GM18909 (cell line): ENCODE data around the gene PDK3.

Experiments used
- ATAC-seq: cut with Tn5 transposase; IDR thresholded peaks from one replicate; pipeline ENCODE4 v1.9.1; 2021; ENCODE audit warnings: mild to moderate bottlenecking; ENCODE audit not compliant: unreplicated experiment, poor library complexity

The PDK3 gene

DNA sequence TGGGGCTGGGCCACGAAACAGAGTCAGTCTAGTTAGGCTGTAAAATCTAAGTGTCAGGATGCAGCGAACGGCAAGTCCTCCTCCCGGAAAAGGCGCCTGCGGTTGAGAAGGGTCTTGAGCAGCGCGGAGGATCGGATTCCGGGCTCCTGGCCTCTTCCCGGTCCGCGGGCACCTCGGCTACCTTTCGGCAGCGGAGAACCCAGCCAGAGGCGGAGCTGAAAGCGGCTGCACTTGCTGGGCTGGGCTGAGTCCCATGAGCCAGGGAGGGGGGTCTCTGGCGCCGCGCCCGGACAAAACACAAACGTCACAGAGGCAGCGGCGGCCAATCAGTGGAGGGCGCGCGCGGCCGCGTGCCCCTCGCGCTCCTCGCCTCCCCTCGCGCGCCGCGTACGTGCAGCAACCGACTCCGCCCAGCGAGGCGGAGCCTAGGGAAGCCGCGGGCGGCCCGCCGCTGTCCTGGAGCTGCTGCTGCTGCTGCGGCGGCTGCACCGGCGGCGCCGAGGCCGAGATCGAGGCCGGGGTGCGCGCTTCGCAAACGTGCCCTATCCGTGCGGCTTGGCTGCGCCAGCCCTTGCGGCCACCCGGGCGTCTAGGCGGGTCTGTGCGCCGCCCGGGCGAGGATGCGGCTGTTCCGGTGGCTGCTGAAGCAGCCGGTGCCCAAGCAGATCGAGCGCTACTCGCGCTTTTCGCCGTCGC, at the start of gene PDK3:
PDK3 (plus strand) TSS at position 451 of the 696 bp plus-strand sequence; CDS start at position 621, 170 bp downstream.
- ATAC-seq = peak; percentile 95

DNA sequence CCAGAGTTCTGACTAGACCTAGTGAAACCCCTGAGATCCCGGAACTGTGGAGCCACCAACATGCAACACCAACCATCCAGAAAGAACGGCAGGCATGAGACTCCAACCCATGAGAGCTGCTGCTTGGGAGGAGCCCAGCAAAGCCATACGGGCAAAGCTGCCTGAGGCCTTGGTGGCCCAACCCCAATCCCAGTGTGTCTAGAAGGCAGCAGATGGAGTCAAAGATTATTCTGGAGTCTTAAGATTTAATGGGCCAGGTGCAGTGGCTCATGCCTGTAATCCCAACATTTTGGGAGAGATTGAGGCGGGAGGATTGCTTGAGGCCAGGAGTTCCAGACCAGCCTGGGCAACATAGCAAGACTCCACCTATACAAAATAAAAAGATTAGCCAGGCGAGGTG, 49.2 kb upstream of the PDK3 start:
- no peak for ATAC-seq

DNA sequence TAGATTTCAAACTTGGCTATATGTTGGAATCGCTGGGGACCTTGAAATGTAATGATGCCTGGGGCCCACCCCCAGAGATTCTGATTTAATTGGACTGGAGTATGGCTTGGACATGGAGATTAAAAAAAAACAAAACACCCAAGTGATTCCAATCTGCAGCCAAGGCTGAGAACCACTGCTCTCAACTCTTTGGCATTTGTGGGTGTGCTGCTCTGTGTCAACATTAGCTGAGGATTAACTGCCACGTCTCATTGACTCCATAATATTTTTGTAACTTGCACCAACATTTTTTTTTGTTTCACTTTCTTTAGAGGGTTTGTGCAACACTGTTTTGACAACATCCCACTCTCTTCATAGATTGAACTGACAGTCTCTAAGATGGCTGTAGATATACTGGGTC, 41.1 kb upstream of the PDK3 start:
- no peak for ATAC-seq

DNA sequence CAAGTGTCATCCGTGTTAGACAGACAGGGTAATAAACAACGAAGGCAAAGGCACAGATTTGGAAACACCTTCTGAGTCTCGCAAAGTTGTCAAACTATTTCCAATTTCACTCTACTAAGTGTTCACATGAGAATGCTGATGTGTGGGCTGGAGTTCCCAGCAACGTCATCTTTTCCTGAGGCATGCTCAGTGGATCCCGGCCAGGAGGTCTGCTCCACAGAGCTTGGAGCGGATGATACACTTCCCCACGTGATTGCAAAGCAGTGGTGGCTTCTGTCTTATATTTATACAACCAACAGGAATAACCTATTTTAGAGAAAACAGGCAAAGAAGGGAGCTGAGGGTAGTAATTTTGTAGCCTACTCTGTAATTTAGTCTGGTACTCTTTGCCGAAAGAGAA, 40.1 kb upstream of the PDK3 start:
- no peak for ATAC-seq

DNA sequence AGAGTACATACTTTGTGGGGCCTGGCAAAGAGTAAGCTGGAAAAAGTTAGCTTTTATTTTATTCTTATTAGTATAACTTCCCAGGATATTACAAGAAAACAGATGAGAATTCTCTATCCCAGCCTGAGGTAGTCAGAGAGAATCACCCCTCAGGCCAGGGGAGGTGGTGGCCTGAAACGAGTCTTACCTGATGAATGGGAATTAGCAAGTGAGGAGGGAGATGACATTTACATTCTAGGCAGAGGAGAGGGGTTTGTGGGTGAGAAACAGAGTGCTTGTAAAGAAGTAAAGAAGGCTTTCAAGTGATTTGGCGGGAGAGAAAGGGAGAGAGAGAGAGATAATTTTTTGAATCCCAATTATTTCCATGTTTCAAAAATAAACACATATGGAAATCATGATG, 39.3 kb upstream of the PDK3 start:
- ATAC-seq = no peak

DNA sequence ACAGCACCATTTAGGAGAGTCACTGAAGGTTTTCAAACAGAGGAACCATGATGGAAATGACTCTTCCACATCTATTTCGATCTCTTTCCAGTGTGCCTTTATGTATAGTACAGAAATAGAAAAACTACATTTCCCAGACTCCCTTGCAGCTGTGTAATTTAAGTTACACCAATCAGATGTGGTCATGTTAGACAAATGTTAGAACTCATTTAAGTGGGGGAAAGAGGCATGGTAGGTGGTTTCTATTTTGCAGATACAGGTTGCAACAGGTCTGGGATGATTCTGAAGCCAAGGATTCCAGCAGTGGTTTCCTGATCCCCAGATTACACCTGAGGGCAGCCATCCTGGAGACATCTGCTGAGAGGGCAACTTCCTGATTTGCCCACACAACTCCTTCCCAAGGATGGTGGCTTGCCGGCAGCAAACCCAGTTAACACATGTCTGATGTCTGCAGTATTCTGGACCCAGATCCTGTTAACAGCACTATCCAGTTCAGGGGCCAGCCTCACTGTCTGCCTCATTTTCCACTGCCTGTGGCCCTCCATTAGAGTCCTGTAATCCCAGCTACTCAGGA, 38.7 kb upstream of the PDK3 start:
- no peak for ATAC-seq

DNA sequence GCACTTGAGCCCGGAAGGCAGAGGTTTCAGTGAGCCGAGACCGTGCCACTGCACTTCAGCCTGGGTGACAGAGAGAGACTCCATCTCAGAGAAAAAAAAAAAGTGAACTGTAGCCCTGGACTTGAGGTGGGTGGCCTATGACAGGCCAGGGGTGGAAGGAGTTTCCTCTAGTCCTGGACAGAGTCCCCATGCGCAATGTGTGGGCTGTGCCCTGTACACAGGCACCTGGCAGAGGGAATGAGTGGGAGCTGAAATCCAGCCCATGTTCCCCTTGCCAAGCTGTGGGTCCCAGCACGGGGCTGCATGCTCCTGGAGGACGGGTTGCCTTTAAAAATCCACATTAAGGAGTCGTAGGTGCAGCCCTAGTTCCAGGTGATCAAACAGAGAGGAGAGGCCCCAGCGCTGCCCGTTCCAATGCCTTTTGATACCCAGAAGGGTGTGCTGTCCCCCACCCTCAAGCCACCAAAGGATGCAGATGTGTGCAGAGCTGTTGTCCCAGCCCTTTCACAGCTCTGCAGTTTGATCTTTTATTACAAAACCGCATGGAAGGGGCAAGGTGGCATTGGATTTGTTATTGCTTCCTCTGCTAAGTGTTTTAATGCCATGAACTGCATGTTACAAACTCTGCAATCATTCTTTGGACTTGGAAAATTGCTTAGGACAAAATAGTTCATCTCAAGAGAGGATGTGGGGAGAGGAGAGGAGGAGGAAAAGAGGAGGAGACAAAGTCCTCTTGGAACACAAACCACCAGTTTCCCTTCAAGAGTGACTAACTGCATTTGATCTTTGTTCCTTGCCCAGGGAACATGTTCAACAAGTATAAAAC, 38.0 kb upstream of the PDK3 start:
- no peak for ATAC-seq

DNA sequence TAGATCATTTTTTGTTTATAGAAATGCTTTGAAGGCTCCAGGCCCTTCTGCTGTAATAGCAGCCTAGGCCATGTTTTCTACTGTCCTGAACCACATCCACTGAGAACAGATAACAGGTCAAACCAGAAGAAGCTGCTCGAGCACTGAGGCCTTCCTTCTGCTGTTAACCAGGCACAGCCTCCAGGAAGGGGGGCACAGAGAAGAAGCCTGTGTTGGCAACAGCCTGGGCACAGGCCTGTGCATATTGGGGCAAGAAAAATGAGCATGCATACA, 37.4 kb upstream of the PDK3 start:
- ATAC-seq = no peak

DNA sequence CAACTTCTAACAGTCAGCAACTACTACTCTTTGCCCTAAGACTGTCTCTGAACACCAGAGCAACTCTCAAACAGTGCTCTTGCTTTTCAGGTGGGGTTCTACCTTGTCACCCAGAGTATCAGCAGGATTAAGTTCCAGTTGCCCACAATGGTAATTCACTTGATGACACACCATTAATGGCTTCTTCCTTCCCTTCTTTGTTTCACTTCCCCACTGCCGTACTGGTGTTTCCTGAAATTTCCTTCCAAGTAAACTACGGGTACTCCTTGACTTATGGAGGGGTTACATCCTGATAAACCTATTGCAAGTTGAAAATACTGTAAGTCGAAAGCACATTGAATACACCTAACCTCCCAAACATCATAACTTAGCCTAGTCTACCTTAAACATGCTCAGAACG, 36.6 kb upstream of the PDK3 start:
- ATAC-seq = no peak

DNA sequence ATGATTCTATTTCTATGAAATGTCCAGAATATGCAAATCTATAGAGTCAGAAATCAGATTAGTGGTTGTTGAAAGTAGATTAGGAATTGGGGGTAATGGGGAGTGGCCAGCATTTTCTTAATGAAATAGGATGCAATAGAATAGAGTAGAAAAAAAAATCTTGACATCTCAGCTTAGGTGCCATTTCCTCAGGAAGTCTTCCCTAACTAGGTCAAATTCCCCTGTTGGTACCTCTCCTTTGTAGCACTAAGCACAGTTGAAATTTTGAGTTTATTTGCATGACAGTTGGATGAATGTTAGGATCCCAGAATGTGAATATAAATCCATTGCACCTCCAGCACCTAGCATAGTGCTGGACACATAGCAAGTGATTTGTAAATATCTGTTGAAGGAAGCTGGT, 30.0 kb upstream of the PDK3 start:
- ATAC-seq = no peak

DNA sequence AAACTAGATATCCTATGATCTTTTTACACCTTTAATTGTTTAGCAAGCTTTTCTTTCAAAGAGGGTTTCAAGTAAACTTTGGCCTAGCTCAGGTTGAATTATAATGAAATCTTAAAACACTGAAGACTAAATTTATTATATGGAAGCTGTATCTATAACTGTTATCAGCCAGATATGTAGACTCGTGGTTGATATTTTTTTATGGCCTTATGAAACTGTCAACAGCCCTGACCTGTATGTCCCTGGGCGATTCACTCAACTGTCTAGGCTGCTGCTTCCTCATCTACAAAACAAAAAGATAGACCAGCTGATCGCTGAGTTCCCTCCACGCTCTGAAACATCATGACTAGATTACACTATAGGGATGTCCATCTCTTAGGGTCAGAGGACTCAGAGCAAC, 21.2 kb upstream of the PDK3 start:
- no peak for ATAC-seq

DNA sequence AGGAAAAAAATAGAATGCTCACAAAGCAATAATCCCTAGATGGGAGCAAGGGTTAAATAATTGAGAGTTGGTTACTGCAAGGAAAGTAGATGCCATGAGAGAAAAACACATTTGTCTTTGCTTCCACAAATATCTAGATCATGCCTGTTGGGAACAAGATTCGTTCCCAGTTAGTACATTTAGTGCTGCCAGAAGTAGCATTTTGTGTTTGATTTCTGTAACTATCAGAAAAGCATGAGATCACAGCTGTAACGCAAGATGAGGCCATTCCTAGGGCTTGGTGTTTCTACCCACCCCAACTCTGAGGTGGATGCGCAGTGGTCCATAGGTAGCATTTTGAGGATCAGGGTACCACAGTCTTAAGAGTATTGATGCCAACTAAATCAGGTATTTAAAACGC, 20.4 kb upstream of the PDK3 start:
- ATAC-seq = no peak

DNA sequence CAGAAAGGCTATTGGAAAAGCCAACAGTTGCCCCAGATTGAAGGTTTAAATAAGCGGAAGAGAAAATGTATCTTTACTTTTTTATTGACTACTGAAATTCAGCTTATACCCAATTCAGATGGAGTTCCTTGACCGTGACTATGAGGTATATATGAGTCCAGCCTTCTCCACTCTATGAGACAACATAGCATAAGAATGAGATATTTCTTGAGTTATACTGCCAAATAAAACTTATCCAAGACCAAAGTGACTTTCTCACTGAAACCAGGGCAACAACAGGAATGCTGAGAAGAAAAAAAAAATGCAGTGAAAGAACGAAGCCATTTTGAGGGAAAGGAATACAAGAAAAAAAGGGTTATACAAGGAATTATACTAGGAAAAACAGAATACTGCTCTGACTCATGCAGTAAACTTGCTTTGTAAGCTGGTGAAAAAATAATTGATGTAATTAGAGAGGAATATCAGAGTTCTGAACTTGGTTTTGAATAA, 16.3 kb upstream of the PDK3 start:
- no peak for ATAC-seq

DNA sequence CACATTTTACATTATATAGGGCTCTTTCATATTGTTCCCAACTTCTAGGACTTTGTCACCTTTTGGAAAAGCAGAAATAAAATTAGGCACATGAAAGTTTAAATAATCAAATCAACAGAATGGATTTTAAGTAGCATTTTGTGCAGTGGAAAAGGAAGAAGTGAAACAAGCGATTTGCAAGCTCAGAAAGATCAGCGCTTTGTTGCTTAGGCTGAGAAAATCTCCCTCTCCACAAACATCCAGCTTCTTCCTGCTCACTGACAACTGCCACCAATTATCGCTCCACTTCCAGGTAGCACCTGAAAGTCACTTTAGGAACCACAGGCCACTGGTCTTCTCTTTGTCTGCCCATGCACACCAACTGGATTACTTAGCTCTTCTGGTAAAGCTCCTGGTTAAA, 2.0 kb upstream of the PDK3 start:
- no peak for ATAC-seq

DNA sequence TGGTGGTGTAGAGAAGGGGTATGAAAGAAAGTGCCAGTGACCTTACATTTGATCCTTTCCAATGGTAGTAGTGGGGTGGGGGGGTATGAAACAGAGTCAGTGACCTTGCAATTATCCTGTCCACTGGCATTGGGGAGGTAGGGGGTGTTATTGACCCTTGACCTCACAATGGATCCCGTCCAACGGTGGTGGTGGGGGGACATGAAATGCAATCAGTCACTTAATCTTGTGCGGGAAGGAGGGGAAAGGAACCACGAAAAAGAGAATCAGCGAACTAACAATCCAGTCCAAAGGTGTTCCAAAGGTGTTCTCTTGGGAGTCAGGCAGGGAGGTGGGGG, 619 bp upstream of the PDK3 start:
- ATAC-seq = no peak

DNA sequence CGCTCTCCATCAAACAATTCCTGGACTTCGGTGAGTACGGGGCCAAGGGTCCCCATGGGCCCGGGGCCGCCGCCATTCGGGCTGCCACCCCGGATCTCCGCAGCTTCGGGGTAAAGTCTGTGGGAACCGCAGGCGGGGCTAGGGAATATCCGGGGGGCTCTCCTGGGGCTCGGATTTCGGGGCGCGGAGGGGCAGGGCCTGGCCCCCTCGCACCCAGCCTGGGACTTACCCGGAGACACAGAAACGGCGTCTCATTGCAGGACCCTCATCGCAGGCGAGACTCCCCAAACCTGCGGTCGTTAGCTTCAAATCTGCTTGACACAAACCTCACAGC, 413 bp downstream of the PDK3 start:
- ATAC-seq = peak; percentile 19

DNA sequence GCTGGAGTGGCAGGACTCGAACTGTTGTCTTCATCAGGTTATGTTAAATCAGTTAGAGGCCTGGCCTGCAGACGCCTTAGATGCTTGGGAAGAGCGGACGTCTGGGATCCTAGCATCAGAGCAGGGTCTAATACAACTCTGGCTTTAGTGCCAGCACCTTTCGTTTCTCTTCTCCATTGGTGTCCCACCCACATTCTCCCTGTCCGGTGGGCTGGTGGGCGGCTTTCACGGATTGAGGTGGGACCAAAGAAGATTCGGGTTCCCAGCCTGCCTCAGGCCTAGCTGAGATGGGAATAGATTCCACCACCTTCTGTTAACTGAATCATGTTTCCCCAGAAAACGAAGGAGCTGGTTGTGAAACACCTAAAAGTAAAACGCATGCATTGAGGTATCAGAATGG, 939 bp downstream of the PDK3 start:
- no peak for ATAC-seq

DNA sequence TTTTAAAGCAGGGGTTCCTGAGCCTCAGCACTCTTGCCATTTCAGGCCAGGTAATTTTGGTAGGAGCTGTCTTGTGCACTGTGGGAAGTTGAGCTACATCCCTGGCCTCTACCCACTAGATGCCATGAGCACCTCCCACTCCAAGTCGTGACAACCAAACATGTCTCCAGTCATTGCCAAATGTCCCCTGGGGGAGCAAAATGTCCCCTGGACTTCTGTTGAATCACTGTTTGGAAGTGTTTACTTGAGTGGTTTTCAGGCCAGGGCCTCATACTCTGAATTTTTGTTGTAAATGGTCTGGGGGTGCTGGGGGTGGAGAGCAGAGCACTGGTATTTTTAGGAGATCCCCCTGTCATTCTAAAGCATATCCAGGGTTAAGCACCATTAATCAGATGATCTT, 3.2 kb downstream of the PDK3 start:
- no peak for ATAC-seq

DNA sequence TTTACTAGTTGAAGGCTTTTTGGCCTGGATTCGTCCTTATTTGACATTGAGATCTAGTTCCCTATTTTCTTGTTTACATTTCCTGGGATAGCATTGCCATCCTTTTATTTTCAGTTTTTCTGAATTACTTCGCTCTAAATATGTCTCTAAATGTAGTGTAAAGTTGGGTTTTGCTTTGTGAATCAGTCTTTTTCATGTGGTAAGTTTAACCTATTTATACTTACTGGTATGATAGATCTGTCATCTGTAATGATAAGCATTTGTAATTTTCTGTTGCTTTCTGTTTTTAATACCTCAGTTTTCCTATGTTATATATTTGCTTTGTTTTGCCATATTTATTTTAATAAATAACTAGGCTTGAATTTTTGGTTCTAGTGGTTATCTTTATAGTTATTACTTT, 6.7 kb downstream of the PDK3 start:
- no peak for ATAC-seq

DNA sequence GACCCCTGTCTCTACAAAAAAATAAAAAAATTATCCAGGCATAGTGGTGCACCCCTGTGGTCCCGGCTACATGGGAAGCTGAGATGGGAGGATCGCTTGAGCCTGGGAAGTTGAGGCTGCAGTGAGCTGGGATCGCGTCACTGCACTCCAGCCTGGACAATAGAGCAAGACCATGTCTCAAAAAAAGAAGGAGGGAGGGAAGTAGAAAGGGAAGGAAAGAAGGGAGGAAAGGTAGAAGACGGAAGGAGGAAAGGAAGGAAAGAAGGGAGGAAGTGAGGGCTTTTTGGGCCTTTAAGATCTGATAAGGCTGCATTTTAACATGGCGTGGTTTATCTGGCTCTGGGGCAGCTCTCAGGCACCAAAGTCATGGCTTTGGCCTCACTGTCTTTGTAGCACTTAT, 10.4 kb downstream of the PDK3 start:
- no peak for ATAC-seq

DNA sequence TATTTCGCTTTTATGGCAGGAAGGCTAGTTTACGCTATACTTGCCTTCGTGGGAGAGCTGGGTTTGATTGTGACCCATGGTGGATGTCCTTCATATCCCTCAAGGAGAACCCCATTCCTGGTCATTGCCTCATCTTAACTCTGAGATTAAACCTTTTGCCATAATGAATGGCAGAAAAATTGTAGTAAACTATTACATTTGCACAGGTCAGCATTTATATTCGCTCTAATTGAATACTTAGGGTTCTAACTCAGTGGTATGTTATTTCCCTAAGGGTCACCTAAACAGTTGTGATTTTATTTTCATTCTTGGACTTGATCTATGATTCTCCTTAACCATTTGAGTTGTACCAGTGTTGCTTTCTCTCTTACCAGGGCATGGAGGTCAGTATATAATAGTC, 13.4 kb downstream of the PDK3 start:
- no peak for ATAC-seq

DNA sequence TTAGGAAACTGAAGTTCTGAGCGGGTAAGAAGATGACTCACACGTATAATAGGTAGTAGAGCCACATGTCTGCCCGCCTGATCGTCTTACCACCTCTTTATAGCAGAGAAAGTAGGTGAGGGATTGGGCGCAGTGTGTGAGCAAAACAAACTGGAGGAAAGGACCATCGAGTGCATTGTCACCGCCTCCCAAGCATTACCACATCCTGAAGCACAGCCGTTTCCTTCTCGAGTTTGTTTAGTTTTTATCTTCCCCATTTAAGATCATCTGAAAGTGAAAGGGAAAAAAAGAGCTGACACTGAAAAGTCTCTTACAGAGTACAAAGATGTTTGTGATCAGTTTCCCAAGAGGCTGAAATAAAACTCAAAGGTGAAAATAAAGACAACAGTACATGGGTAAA, 14.8 kb downstream of the PDK3 start:
- ATAC-seq = peak; percentile 96
